ENCODE measurements around the gene GJB3. TPM values are rescaled to one million over a fixed set of nuclear protein-coding genes. Genes with fewer than 3 reads are reported as not detected.

Gene GJB3
- total and polyA plus RNA-seq, 8 donors, result 0.09 to 0.72 (median 0.15) TPM; not detected in 1

- H3K27ac ChIP-seq, result peak overlapping the region; percentile 57 to 82 (median 78)
- no peaks in the 10 kb centered on the region for H3K9me3 ChIP-seq
- intact Hi-C loops (cut with DNase I), result no loop called here
- ATAC-seq, result peak; percentile 91 to 96 (median 94)
- no peaks in the 10 kb centered on the region for H3K27me3 ChIP-seq
- no peak overlapping the region for H3K4me3 ChIP-seq
- no peaks in the 10 kb centered on the region for H3K36me3 ChIP-seq
- FAIRE-seq, result no peak
- 13 to 29% methylated on average over 11 of the region's 11 CpGs for WGBS, 2 donors
- TF ChIP-seq, protein P1, sequence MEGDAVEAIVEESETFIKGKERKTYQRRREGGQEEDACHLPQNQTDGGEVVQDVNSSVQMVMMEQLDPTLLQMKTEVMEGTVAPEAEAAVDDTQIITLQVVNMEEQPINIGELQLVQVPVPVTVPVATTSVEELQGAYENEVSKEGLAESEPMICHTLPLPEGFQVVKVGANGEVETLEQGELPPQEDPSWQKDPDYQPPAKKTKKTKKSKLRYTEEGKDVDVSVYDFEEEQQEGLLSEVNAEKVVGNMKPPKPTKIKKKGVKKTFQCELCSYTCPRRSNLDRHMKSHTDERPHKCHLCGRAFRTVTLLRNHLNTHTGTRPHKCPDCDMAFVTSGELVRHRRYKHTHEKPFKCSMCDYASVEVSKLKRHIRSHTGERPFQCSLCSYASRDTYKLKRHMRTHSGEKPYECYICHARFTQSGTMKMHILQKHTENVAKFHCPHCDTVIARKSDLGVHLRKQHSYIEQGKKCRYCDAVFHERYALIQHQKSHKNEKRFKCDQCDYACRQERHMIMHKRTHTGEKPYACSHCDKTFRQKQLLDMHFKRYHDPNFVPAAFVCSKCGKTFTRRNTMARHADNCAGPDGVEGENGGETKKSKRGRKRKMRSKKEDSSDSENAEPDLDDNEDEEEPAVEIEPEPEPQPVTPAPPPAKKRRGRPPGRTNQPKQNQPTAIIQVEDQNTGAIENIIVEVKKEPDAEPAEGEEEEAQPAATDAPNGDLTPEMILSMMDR (IDR thresholded peaks at IDR 0.05), result no peak
- DNase-seq, result peak; percentile 58 to 89 (median 71)
- H3K4me1 ChIP-seq, result peaks cover 16 to 21% (median 17%) of the 10 kb centered on the region in 3 donors
Observed at GRCh38 chr1:34825455-34826091, 44.6 kb downstream of the GJB3 start.

- ATAC-seq (no peak), DNase-seq (no peak), FAIRE-seq (no peak)
- Histone ChIP-seq H3K4me1 (peaks cover 16 to 21% (median 17%) of the 10 kb centered on the region in 3 donors), H3K36me3 (no peaks in the 10 kb centered on the region), H3K27me3 (no peaks in the 10 kb centered on the region), H3K27ac (no peak overlapping the region), H3K9me3 (no peaks in the 10 kb centered on the region), H3K4me3 (no peak overlapping the region)
- intact Hi-C loops (cut with DNase I), result no loop called here
- 72 to 74% methylated on average over 5 of the region's 5 CpGs for whole genome bisulfite sequencing, 2 donors
- TF ChIP-seq, protein P1 (IDR thresholded peaks at IDR 0.05), result no peak
Observed at GRCh38 chr1:34827341-34827941, 46.4 kb downstream of the GJB3 start.

GRCh38 chr1:34828611-34829010 lies 47.6 kb downstream of the GJB3 start:
- Histone ChIP-seq H3K36me3 (no peaks in the 10 kb centered on the region), H3K9me3 (no peaks in the 10 kb centered on the region), H3K27me3 (no peaks in the 10 kb centered on the region), H3K4me1 (peaks cover 16 to 21% (median 17%) of the 10 kb centered on the region in 3 donors), H3K4me3 (no peak overlapping the region), H3K27ac (no peak overlapping the region)
- TF ChIP-seq, protein P1 (IDR thresholded peaks at IDR 0.05), result no peak
- no peak for FAIRE-seq
- WGBS, 2 donors, result 43 to 51% methylated on average over 2 of the region's 2 CpGs
- intact Hi-C loops (cut with DNase I), result no loop called here
- no peak for DNase-seq
- no peak for ATAC-seq

- TF ChIP-seq, protein P1 (IDR thresholded peaks at IDR 0.05), result no peak
- ATAC-seq (no peak), FAIRE-seq (no peak), DNase-seq (no peak)
- Histone ChIP-seq H3K36me3 (no peaks in the 10 kb centered on the region), H3K27ac (no peak overlapping the region), H3K4me3 (no peak overlapping the region), H3K27me3 (no peaks in the 10 kb centered on the region), H3K4me1 (peaks cover 16 to 21% (median 17%) of the 10 kb centered on the region in 3 donors), H3K9me3 (no peaks in the 10 kb centered on the region)
- intact Hi-C loops (cut with DNase I), result no loop called here
- 79 to 81% methylated on average over 3 of the region's 3 CpGs for WGBS, 2 donors
Observed at GRCh38 chr1:34829250-34829649, 48.2 kb downstream of the GJB3 start.

GRCh38 chr1:34831721-34832246 lies 50.8 kb downstream of the GJB3 start:
- ATAC-seq (no peak), FAIRE-seq (no peak), DNase-seq (no peak)
- H3K4me3 ChIP-seq, result no peak overlapping the region
- no peak overlapping the region for H3K27ac ChIP-seq
- no peaks in the 10 kb centered on the region for H3K27me3 ChIP-seq
- 68 to 73% methylated on average over 6 of the region's 6 CpGs for WGBS, 2 donors
- intact Hi-C loops (cut with DNase I), result no loop called here
- no peaks in the 10 kb centered on the region for H3K9me3 ChIP-seq
- H3K36me3 ChIP-seq, result no peaks in the 10 kb centered on the region
- TF ChIP-seq, protein P1 (IDR thresholded peaks at IDR 0.05), result no peak
- peaks cover 0 to 7% (median 4%) of the 10 kb centered on the region in 3 donors for H3K4me1 ChIP-seq
